NB4 (cell line): ENCODE data around the gene PRSS21.

Experiments
- DNase-seq: peaks from one replicate; pipeline ENCODE4 v3.0.0; 2010; ENCODE audit warnings: low read depth
- H3K4me3 ChIP-seq: one replicate; pipeline ENCODE4 v1.5.1; 2011; ENCODE audit warnings: mild to moderate bottlenecking, low read depth, low read length, moderate library complexity
- MYC ChIP-seq: IDR thresholded peaks from 2 replicates; pipeline ENCODE4 v1.6.1; 2011; ENCODE audit warnings: low read depth, low read length
- POLR2A ChIP-seq: IDR thresholded peaks from 2 replicates; pipeline ENCODE4 v1.6.1; 2011; ENCODE audit warnings: mild to moderate bottlenecking; ENCODE audit not compliant: insufficient read length; ENCODE audit errors: extremely low read depth
- TF ChIP-seq, protein P1 (sequence below): IDR thresholded peaks from one replicate; pipeline ENCODE4 v1.5.1; 2012; ENCODE audit warnings: low read depth, low read length
- TF ChIP-seq, protein P2 (sequence below): IDR thresholded peaks from 2 replicates; pipeline ENCODE4 v1.6.1; 2011; ENCODE audit warnings: low read depth, low read length

The PRSS21 gene

DNA sequence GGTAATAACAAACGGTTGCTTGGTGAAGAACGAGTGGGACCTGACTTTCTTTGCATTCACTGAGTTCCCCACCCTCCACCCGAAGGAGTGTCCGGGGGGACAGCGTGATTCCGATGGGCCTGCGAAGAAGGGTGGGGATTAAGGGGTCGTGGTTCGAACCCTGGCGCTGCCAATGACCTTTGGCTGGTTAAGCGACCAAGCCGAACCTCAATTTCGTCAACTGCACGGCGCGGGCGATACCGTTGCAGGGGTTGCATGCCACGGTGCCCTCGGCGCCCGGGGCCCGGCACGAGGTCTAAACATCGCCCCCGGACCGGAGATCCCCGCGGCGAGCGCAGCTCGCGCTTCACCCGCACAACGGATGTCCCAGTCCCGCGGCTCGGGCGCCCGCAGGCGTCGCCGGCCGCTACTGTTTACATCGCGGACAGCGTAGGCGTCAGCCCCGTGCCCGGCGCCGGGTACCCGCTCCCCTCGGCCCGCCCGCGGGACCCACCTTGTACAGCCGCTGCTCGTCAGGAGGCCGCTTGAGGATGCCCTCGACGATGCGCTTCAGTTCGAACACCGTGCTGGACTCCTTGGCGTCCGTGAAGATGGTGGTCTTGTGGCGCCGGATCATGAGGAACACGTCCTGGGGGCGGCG is 40.4 kb upstream of the PRSS21 start:
- H3K4me3 ChIP-seq: peak overlapping the region; percentile 82
- TF ChIP-seq, protein P1, sequence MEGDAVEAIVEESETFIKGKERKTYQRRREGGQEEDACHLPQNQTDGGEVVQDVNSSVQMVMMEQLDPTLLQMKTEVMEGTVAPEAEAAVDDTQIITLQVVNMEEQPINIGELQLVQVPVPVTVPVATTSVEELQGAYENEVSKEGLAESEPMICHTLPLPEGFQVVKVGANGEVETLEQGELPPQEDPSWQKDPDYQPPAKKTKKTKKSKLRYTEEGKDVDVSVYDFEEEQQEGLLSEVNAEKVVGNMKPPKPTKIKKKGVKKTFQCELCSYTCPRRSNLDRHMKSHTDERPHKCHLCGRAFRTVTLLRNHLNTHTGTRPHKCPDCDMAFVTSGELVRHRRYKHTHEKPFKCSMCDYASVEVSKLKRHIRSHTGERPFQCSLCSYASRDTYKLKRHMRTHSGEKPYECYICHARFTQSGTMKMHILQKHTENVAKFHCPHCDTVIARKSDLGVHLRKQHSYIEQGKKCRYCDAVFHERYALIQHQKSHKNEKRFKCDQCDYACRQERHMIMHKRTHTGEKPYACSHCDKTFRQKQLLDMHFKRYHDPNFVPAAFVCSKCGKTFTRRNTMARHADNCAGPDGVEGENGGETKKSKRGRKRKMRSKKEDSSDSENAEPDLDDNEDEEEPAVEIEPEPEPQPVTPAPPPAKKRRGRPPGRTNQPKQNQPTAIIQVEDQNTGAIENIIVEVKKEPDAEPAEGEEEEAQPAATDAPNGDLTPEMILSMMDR: no peak
- TF ChIP-seq POLR2A (no peak), MYC (no peak)
- TF ChIP-seq, protein P2, sequence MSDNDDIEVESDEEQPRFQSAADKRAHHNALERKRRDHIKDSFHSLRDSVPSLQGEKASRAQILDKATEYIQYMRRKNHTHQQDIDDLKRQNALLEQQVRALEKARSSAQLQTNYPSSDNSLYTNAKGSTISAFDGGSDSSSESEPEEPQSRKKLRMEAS: no peak; the same call in 1 of the 2 replicates
- peak; percentile 51 for DNase-seq

DNA sequence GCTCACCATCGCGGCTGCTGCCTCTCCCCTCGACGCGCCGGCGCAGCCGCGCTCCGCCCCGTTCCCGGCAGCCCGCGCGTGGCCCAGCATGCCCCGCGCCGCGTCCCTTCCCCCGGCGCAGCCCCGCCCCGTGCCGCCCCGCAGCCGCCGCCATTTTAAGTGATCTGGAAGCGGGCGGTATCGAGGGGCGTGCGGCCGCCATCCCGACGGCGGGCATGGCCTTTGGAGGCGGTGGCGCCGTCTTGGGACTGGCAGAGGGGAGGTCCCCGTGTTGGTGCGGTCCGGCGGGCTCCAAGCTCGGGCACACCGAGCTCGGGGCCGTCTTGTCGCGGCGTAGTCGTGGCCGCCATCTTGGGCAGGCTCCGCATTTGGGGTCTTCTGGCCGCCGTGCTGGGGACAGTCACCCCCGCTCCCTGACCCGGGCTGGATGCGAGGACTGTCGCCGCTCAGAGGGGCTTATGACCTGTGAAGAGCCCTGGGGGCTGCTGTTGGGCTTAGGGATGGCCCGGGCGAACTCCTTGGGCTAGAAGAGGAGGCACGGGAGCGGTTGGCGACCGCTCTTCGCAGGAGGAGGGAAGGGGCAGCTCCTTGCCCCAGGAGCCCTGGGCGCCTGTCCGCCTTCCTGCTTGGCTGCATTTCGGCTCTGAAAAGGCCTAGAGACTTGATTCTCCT is 39.7 kb upstream of the PRSS21 start, which contains the start of gene ELOB:
Gene ELOB (minus strand): TSS at position 50 of the 672 bp plus-strand sequence. CDS start 41 bp downstream, at position 9.
- TF ChIP-seq MYC: peak; percentile 6; the same call in 1 of the 2 replicates
- peak; percentile 78 for TF ChIP-seq POLR2A
- TF ChIP-seq, protein P1: no peak
- TF ChIP-seq, protein P2: 0 out of 2 replicates have a peak, but pooled peaks have one; percentile 16
- peak; percentile 88 for DNase-seq
- peak within 1 kb of the TSS; percentile 91 for H3K4me3 ChIP-seq

DNA sequence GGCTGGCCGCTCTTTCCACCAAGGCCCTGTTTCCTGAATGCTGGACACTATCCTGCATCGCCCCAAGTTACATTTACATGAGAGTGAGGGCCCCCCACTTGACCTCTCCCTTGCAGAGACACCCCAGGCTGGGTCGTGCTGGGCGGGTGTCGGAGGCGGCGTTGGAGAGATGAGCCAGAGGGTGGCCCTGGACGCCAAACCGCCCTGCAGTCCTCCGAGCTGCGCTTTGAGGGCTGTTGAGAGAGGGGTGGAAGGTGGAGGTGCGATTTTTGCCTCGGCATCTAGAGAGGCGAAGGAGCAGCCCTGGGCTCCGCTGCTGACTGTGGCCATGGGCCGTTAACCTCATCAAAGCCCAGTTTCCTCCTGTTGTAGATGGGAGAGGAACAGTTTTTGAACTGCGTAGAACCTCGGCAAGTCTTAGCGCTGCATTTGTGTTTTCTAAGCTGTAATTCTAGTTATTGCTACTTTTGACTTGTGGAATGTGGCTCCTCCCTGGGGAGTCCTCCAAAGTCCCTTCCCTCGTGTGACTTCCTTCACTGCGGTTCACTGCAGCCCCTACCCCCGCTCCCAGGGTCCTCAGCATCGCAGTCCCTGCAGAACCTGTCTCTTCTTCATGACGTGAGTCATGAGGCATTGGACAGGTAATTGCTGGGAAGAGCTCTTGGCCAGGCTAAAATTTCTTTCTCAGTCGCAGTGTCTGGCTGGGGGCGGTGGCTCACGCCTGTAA is 39.0 kb upstream of the PRSS21 start:
- peak; percentile 66 for DNase-seq
- TF ChIP-seq MYC (no peak), POLR2A (no peak)
- TF ChIP-seq, protein P1: no peak
- TF ChIP-seq, protein P2: no peak
- H3K4me3 ChIP-seq: peak overlapping the region; percentile 91

DNA sequence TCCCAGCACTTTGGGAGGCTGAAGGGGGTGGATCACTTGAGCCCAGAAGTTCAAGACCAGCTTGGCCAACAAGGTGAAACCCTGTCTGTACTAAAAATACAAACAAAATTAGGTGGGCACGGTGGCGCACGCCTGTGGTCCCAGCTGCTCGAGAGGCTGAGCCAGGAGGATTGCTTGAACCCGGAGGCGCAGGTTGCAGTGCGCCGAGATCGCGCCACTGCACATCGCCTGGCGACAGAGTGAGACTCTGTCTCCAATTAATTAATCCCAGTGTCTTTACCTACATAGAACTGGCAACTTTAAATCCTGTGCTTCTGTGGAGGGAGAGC is 38.4 kb upstream of the PRSS21 start:
- DNase-seq: no peak
- H3K4me3 ChIP-seq: peak overlapping the region; percentile 91
- TF ChIP-seq, protein P1: no peak
- TF ChIP-seq POLR2A (no peak), MYC (no peak)
- TF ChIP-seq, protein P2: no peak

DNA sequence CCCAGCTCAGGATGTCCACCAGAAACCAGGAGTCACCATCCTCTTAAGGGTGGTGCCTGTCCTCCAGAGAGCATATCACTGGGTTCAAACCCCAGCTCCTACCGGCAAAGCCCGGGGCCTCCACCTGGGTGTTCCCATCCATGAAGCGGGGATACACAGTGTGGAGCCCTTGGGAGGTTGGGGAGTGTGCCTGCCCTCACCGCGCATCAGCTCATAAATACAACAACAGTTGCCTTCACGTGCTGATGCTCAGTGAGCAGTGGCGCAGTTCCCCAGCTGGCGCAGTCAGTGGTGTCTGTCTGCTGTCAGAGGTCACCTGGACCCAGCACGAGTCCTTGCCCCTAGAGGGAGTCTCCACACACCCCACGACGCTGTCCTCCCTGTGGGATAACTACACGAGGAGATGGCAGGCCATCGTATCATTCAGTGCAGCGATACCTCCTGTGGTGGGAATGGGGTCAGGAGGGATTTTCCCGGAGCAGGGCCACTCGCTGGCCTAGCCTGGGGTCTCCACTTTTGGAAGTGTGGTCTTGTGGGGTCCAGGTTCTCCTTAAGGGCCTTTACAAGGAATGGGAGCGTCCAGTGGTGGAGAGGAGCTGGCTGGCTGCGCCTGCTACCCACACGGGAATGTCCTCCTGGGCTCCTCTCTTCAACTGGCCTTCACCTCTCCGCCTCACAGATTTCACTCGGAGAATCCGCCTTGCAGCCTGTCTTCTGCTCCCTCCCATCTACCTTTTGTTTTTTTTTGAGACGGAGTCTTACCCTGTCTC is 37.7 kb upstream of the PRSS21 start:
- H3K4me3 ChIP-seq: no peak overlapping the region
- TF ChIP-seq POLR2A (no peak), MYC (no peak)
- TF ChIP-seq, protein P2: no peak
- TF ChIP-seq, protein P1: no peak
- no peak for DNase-seq
